PFSK-1 (cell line): ENCODE results near the gene GOLT1B.

Source experiments
- FOXP2 ChIP-seq: optimal IDR thresholded peaks from 2 replicates; pipeline ENCODE3; 2011; ENCODE audit warnings: borderline replicate concordance, control low read depth, inconsistent platforms; ENCODE audit not compliant: insufficient read depth; ENCODE audit errors: extremely low read length, extremely low read depth
- POLR2AphosphoS5 ChIP-seq: IDR thresholded peaks from 2 replicates; pipeline ENCODE4 v1.6.1; 2012; ENCODE audit warnings: low read depth, mild to moderate bottlenecking, control low read depth, low read length, moderate library complexity
- REST ChIP-seq, 2 experiments: IDR thresholded peaks; 2 replicates each; pipeline versions ENCODE4 v1.6.1 to v1.8.0; 2011 to 2012; ENCODE audit warnings: low read depth in 2 of 2, low read length in 2 of 2, control low read depth in 1 of 2, inconsistent platforms in 1 of 2, mild to moderate bottlenecking in 1 of 2, moderate library complexity in 1 of 2; ENCODE audit not compliant: insufficient read depth in 1 of 2
- SIN3A ChIP-seq: IDR thresholded peaks from 2 replicates; pipeline ENCODE4 v1.6.1; 2012; ENCODE audit warnings: mild to moderate bottlenecking, low read length, moderate library complexity, borderline replicate concordance; ENCODE audit not compliant: insufficient read depth
- TAF1 ChIP-seq: IDR thresholded peaks from 2 replicates; pipeline ENCODE4 v1.6.1; 2012; ENCODE audit warnings: low read length, control low read depth, borderline replicate concordance; ENCODE audit not compliant: insufficient read depth

- no peak for TF ChIP-seq TAF1
- TF ChIP-seq POLR2AphosphoS5: no peak
- TF ChIP-seq SIN3A: no peak
- no peak for TF ChIP-seq FOXP2
- no peak for TF ChIP-seq REST (IDR thresholded peaks at IDR 0.05; ENCODE audit: insufficient read depth in 1 of 2, low read depth in 2 of 2, low read length in 2 of 2)
Measured at GRCh38 chr12:21516281-21516680, 14.7 kb downstream of the GOLT1B start.
